OCI-LY1 (cell line): ENCODE data around the gene RASGEF1B.

Source experiments
- CTCF ChIP-seq: fragments of 200-600 bp; sonication (generic), shearing (Covaris generic); IDR thresholded peaks from 2 replicates; pipeline ENCODE4 v1.5.1; 2017; ENCODE audit warnings: mild to moderate bottlenecking, antibody characterized with exemption, low read length, moderate library complexity, mixed read lengths
- EZH2 ChIP-seq: fragments of 200-600 bp; sonication (generic), shearing (Covaris generic); IDR thresholded peaks from 2 replicates; pipeline ENCODE4 v1.8.0; 2017; ENCODE audit warnings: borderline replicate concordance, mixed run types, mild to moderate bottlenecking, antibody characterized with exemption, low read length, moderate library complexity, mixed read lengths

GRCh38 chr4:81424336-81424735, 47.4 kb downstream of the RASGEF1B start:
- TF ChIP-seq CTCF = no peak
- no peak for TF ChIP-seq EZH2
